SK-N-SH (cell line): ENCODE measurements around the gene ZNF446. TPM values are rescaled to one million over a fixed set of nuclear protein-coding genes. Genes with fewer than 3 reads are reported as not detected.

ENCODE experiments used
- CTCF ChIA-PET: fragments of 300-600, 350-600 bp; formaldehyde crosslinking; extraction: SDS; loops from one replicate; lab custom pipeline; 2021; lab: Yijun Ruan, JAX
- POLR2A ChIA-PET: fragments of 350-600 bp; sonication (Branson Sonifier 250); formaldehyde crosslinking; extraction: SDS; loops from one replicate; lab custom pipeline; 2020; ENCODE audit warnings: antibody characterized with exemption, inconsistent platforms; lab: Yijun Ruan, JAX
- DNase-seq: peaks from one replicate; pipeline ENCODE4 v3.0.0; 2012
- H2AFZ ChIP-seq: fragments of 200-600 bp; sonication (generic); 2 replicates; pipeline ENCODE4 v1.8.1; 2016; ENCODE audit warnings: antibody characterized with exemption, mild to moderate bottlenecking, low read depth
- H3F3A ChIP-seq: fragments of 200-600 bp; sonication (generic); replicated peaks from 2 replicates; pipeline ENCODE3; 2016; ENCODE audit warnings: antibody characterized with exemption, mild to moderate bottlenecking; ENCODE audit not compliant: insufficient read depth
- H3K27ac ChIP-seq, 2 experiments: fragments of 200-500 bp in 1 of 2; fragments of 200-600 bp in 1 of 2; sonication (Bioruptor generic) in 1 of 2; sonication (generic), shearing (Covaris generic) in 1 of 2; 2 replicates each; pipeline versions ENCODE4 v1.5.1 to v1.6.1; 2014 to 2016; ENCODE audit warnings: low read depth in 2 of 2, inconsistent platforms in 1 of 2, low read length in 1 of 2, mild to moderate bottlenecking in 1 of 2, mixed read lengths in 1 of 2
- H3K27me3 ChIP-seq: fragments of 200-600 bp; sonication (generic), shearing (Covaris generic); 2 replicates; pipeline ENCODE4 v1.6.1; 2016; ENCODE audit warnings: mixed run types; ENCODE audit not compliant: insufficient read depth
- H3K36me3 ChIP-seq, 2 experiments: fragments of 200-500 bp in 1 of 2; fragments of 200-600 bp in 1 of 2; sonication (Bioruptor generic) in 1 of 2; sonication (generic) in 1 of 2; replicated peaks in 1 of 2; 2 replicates each; pipeline versions ENCODE3 to v1.5.1; 2014 to 2016; ENCODE audit warnings: low read length in 1 of 2, mild to moderate bottlenecking in 1 of 2; ENCODE audit not compliant: insufficient read depth in 2 of 2, control insufficient read depth in 1 of 2
- H3K4me1 ChIP-seq, 2 experiments: fragments of 200-500 bp in 1 of 2; fragments of 200-600 bp in 1 of 2; sonication (Bioruptor generic) in 1 of 2; sonication (generic), shearing (Covaris generic) in 1 of 2; 2 replicates each; pipeline versions ENCODE4 v1.5.1 to v1.6.1; 2014 to 2016; ENCODE audit warnings: low read depth in 1 of 2, low read length in 1 of 2, mixed run types in 1 of 2; ENCODE audit not compliant: insufficient read depth in 2 of 2, control insufficient read depth in 1 of 2
- H3K4me2 ChIP-seq: fragments of 200-600 bp; sonication (generic), shearing (Covaris generic); 2 replicates; pipeline ENCODE4 v1.6.1; 2017; ENCODE audit warnings: mixed run types
- H3K4me3 ChIP-seq, 2 experiments: fragments of 200-500 bp in 1 of 2; fragments of 200-600 bp in 1 of 2; sonication (Bioruptor generic) in 1 of 2; sonication (generic), shearing (Covaris generic) in 1 of 2; 2 replicates each; pipeline versions ENCODE4 v1.5.1 to v1.8.1; 2014 to 2016; ENCODE audit warnings: low read depth in 2 of 2, inconsistent platforms in 1 of 2, low read length in 1 of 2, mild to moderate bottlenecking in 1 of 2, mixed read lengths in 1 of 2, moderate library complexity in 1 of 2
- H3K79me2 ChIP-seq: fragments of 200-600 bp; sonication (generic); 2 replicates; pipeline ENCODE4 v1.8.1; 2017; ENCODE audit warnings: mild to moderate bottlenecking; ENCODE audit not compliant: insufficient read depth
- H3K9ac ChIP-seq: fragments of 200-600 bp; sonication (generic); 2 replicates; pipeline ENCODE4 v1.6.1; 2017; ENCODE audit warnings: mixed run types
- H3K9me2 ChIP-seq: fragments of 200-600 bp; sonication (generic); 2 replicates; pipeline ENCODE4 v1.6.1; 2017; ENCODE audit warnings: mixed run types
- H3K9me3 ChIP-seq: fragments of 200-600 bp; sonication (generic); 2 replicates; pipeline ENCODE4 v1.6.1; 2017; ENCODE audit warnings: mixed run types, mild to moderate bottlenecking, moderate library complexity
- H4K20me1 ChIP-seq: fragments of 200-600 bp; sonication (generic); 2 replicates; pipeline ENCODE4 v1.6.1; 2017; ENCODE audit warnings: mild to moderate bottlenecking, mixed run types; ENCODE audit not compliant: insufficient read depth
- ELF1 ChIP-seq: IDR thresholded peaks from 2 replicates; pipeline ENCODE4 v1.4.0; 2012
- EZH2phosphoT487 ChIP-seq: fragments of 200-600 bp; sonication (generic); IDR thresholded peaks from 2 replicates; pipeline ENCODE4 v1.6.1; 2017; ENCODE audit warnings: low read depth, mixed run types, mild to moderate bottlenecking, antibody characterized with exemption, moderate library complexity, borderline replicate concordance
- FOSL2 ChIP-seq: IDR thresholded peaks from 2 replicates; pipeline ENCODE4 v1.4.0; 2012; ENCODE audit warnings: low read depth, mild to moderate bottlenecking, moderate library complexity, borderline replicate concordance
- MEF2A ChIP-seq: IDR thresholded peaks from 2 replicates; pipeline ENCODE4 v1.4.0; 2012; ENCODE audit warnings: low read depth, borderline replicate concordance
- MXI1 ChIP-seq: IDR thresholded peaks from 2 replicates; pipeline ENCODE4 v1.6.1; 2012; ENCODE audit warnings: mild to moderate bottlenecking, low read depth, low read length, improper control_type of control experiment
- RAD21 ChIP-seq: IDR thresholded peaks from 2 replicates; pipeline ENCODE4 v1.6.1; 2012; ENCODE audit warnings: mild to moderate bottlenecking, low read length
- RCOR1 ChIP-seq: fragments of 150-350 bp; IDR thresholded peaks from 2 replicates; pipeline ENCODE4 v1.6.1; 2017; ENCODE audit warnings: antibody characterized with exemption, low read length
- RXRA ChIP-seq: IDR thresholded peaks from 2 replicates; pipeline ENCODE4 v1.4.0; 2012; ENCODE audit warnings: low read depth, mild to moderate bottlenecking, borderline replicate concordance
- SIN3A ChIP-seq: IDR thresholded peaks from 2 replicates; pipeline ENCODE4 v1.6.1; 2012; ENCODE audit warnings: low read depth, mild to moderate bottlenecking, low read length, moderate library complexity, borderline replicate concordance
- SMC3 ChIP-seq: IDR thresholded peaks from 2 replicates; pipeline ENCODE4 v1.6.1; 2012; ENCODE audit warnings: low read depth, low read length, improper control_type of control experiment
- TAF1 ChIP-seq: IDR thresholded peaks from 2 replicates; pipeline ENCODE4 v1.6.1; 2012; ENCODE audit warnings: low read depth, mild to moderate bottlenecking, low read length, moderate library complexity, borderline replicate concordance
- TCF12 ChIP-seq: IDR thresholded peaks from 2 replicates; pipeline ENCODE4 v1.4.0; 2012
- TEAD4 ChIP-seq: IDR thresholded peaks from 2 replicates; pipeline ENCODE4 v1.4.0; 2012; ENCODE audit warnings: mild to moderate bottlenecking, borderline replicate concordance; ENCODE audit not compliant: insufficient read depth
- YY1 ChIP-seq: IDR thresholded peaks from 2 replicates; pipeline ENCODE4 v1.4.0; 2012; ENCODE audit warnings: low read depth, mild to moderate bottlenecking
- WGBS: methylation state at CpG from one replicate; pipeline ENCODE4 v1.1.6; 2017; ENCODE audit warnings: low lambda C conversion rate; 5-methylcytosine and 5-hydroxymethylcytosine counted together
- polyA plus RNA-seq, 3 experiments: library from polyadenylated mRNA; depleted of rRNA; stranded (reverse); fragments of >200 nt; gene quantifications; 2 replicates each; pipeline ENCODE4 v1.2.3, GENCODE V29; 2012
- TF ChIP-seq, protein P1 (sequence below): fragments of 150-350 bp; IDR thresholded peaks from 2 replicates; pipeline ENCODE4 v1.6.1; 2016; ENCODE audit warnings: mild to moderate bottlenecking, low read depth, low read length
- TF ChIP-seq, protein P2 (sequence below): IDR thresholded peaks from 2 replicates; pipeline ENCODE4 v1.4.0; 2012; ENCODE audit warnings: low read depth
- TF ChIP-seq, protein P3 (sequence below): IDR thresholded peaks from 2 replicates; pipeline ENCODE4 v1.4.0; 2012; ENCODE audit warnings: low read depth, borderline replicate concordance
- TF ChIP-seq, protein P4 (sequence below): IDR thresholded peaks from 2 replicates; pipeline ENCODE4 v1.6.1; 2012; ENCODE audit warnings: mild to moderate bottlenecking, low read depth, low read length, moderate library complexity
- TF ChIP-seq, protein P5 (sequence below): IDR thresholded peaks from 2 replicates; pipeline ENCODE4 v1.4.0; 2012; ENCODE audit warnings: low read depth, borderline replicate concordance
- TF ChIP-seq, protein P6 (sequence below): fragments of 150-350 bp; IDR thresholded peaks from 2 replicates; pipeline ENCODE4 v1.6.1; 2017; ENCODE audit warnings: antibody characterized with exemption, low read length, low read depth, borderline replicate concordance

Gene ZNF446
- polyA plus RNA-seq (2012; rRNA removed): 6.9 and 7.0 TPM in 2 replicates
- 2.3 and 4.2 TPM in 2 replicates for polyA plus RNA-seq (2012; cell fraction: cytosol; rRNA removed)
- polyA plus RNA-seq (2012; cell fraction: nucleus; rRNA removed): 22.6 and 27.0 TPM in 2 replicates

DNA sequence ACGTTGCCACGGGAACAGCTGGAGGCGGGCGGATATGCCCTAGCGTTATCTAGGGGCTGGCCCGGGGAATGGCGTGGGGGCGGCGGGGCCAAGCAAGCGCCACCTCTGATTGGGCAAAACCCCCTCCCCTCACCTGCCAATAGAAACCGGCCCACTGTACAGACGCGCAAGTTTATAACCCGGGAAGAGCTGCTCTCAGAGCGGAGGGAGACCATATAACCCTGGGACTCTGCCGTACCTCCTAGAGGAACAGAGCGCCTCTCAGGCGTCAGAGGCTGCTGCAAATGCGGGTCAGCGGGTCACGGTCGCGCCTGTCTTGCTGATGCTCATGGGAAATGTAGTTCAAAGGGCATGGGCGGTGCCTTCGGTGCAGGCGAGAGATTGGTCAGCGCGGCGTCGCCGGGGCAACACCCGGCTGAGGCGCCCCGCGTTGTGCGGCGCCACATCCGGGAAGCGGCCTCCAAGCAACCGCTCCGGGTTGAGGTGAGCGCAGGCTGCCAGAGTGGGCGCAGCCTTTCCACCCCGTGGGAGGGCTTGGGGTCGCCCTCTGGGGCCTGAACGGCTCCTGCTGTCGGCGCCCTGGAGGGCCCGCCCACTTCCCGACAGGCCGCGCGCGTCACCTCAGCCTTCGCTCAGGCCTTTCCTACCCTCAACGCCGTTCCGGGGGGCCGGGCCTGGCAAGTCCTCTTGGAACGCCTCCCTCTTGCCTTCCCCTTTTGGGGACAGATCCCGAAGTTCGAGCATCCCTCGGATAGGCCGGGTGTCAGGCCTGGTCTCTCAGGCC, at the start of gene ZNF446:
ZNF446 (plus strand) TSS at position 639 of the 784 bp plus-strand sequence. CDS start 867 bp downstream, outside the sequence.
- Histone ChIP-seq H3F3A (peaks cover 10% of the 10 kb centered on the region), H2AFZ (peak within 1 kb of the TSS; percentile 56; the same call in 1 of the 2 replicates), H3K9ac (peak within 1 kb of the TSS; percentile 70), H3K4me1 (peaks cover 0 to 30% of the 10 kb centered on the region in 2 experiments; a peak in 1 of 4 replicates), H3K36me3 (peaks cover 0 to 32% of the 10 kb centered on the region in 2 experiments), H3K4me3 (peak within 1 kb of the TSS; percentile 67 to 85), H3K9me2 (no peaks in the 10 kb centered on the region), H4K20me1 (no peaks in the 10 kb centered on the region), H3K4me2 (peak within 1 kb of the TSS; percentile 92), H3K79me2 (no peaks in the 10 kb centered on the region), H3K9me3 (no peaks in the 10 kb centered on the region), H3K27ac (peak within 1 kb of the TSS; percentile 90 to 97), H3K27me3 (no peaks in the 10 kb centered on the region)
- WGBS: under 1% methylated on average over 23 of the region's 64 CpGs
- ChIA-PET POLR2A (interaction anchor here (0.6 to 1.8 kb wide), 7 partner anchors 10 to 129 kb away, joined by 3 to 4 read pairs (median 4); partner anchors contain the start of gene ZNF584), CTCF (interaction anchor here (4.5 kb wide), 1 partner anchor 44 kb away, joined by 22 read pairs; the partner anchor contains the start of gene ZBTB45)
- DNase-seq: peak; percentile 94
- peak; percentile 68; the same call in 1 of the 2 replicates for TF ChIP-seq ELF1
- TF ChIP-seq, protein P1, sequence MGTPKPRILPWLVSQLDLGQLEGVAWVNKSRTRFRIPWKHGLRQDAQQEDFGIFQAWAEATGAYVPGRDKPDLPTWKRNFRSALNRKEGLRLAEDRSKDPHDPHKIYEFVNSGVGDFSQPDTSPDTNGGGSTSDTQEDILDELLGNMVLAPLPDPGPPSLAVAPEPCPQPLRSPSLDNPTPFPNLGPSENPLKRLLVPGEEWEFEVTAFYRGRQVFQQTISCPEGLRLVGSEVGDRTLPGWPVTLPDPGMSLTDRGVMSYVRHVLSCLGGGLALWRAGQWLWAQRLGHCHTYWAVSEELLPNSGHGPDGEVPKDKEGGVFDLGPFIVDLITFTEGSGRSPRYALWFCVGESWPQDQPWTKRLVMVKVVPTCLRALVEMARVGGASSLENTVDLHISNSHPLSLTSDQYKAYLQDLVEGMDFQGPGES: no peak
- TF ChIP-seq RCOR1: no peak
- TF ChIP-seq MXI1: peak; percentile 78
- TF ChIP-seq, protein P2, sequence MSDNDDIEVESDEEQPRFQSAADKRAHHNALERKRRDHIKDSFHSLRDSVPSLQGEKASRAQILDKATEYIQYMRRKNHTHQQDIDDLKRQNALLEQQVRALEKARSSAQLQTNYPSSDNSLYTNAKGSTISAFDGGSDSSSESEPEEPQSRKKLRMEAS: peak; percentile 39
- TF ChIP-seq RXRA: no peak; the same call in 1 of the 2 replicates
- TF ChIP-seq, protein P3, sequence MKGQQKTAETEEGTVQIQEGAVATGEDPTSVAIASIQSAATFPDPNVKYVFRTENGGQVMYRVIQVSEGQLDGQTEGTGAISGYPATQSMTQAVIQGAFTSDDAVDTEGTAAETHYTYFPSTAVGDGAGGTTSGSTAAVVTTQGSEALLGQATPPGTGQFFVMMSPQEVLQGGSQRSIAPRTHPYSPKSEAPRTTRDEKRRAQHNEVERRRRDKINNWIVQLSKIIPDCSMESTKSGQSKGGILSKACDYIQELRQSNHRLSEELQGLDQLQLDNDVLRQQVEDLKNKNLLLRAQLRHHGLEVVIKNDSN: 0 out of 2 replicates have a peak, but pooled peaks have one; percentile 22
- no peak for TF ChIP-seq EZH2phosphoT487
- no peak; the same call in 1 of the 2 replicates for TF ChIP-seq TAF1
- TF ChIP-seq RAD21: no peak
- TF ChIP-seq, protein P4, sequence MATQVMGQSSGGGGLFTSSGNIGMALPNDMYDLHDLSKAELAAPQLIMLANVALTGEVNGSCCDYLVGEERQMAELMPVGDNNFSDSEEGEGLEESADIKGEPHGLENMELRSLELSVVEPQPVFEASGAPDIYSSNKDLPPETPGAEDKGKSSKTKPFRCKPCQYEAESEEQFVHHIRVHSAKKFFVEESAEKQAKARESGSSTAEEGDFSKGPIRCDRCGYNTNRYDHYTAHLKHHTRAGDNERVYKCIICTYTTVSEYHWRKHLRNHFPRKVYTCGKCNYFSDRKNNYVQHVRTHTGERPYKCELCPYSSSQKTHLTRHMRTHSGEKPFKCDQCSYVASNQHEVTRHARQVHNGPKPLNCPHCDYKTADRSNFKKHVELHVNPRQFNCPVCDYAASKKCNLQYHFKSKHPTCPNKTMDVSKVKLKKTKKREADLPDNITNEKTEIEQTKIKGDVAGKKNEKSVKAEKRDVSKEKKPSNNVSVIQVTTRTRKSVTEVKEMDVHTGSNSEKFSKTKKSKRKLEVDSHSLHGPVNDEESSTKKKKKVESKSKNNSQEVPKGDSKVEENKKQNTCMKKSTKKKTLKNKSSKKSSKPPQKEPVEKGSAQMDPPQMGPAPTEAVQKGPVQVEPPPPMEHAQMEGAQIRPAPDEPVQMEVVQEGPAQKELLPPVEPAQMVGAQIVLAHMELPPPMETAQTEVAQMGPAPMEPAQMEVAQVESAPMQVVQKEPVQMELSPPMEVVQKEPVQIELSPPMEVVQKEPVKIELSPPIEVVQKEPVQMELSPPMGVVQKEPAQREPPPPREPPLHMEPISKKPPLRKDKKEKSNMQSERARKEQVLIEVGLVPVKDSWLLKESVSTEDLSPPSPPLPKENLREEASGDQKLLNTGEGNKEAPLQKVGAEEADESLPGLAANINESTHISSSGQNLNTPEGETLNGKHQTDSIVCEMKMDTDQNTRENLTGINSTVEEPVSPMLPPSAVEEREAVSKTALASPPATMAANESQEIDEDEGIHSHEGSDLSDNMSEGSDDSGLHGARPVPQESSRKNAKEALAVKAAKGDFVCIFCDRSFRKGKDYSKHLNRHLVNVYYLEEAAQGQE: no peak
- TF ChIP-seq SIN3A: peak; percentile 50; the same call in 1 of the 2 replicates
- TF ChIP-seq TCF12: no peak
- TF ChIP-seq TEAD4: peak; percentile 13; the same call in 1 of the 2 replicates
- no peak for TF ChIP-seq MEF2A
- TF ChIP-seq, protein P5, sequence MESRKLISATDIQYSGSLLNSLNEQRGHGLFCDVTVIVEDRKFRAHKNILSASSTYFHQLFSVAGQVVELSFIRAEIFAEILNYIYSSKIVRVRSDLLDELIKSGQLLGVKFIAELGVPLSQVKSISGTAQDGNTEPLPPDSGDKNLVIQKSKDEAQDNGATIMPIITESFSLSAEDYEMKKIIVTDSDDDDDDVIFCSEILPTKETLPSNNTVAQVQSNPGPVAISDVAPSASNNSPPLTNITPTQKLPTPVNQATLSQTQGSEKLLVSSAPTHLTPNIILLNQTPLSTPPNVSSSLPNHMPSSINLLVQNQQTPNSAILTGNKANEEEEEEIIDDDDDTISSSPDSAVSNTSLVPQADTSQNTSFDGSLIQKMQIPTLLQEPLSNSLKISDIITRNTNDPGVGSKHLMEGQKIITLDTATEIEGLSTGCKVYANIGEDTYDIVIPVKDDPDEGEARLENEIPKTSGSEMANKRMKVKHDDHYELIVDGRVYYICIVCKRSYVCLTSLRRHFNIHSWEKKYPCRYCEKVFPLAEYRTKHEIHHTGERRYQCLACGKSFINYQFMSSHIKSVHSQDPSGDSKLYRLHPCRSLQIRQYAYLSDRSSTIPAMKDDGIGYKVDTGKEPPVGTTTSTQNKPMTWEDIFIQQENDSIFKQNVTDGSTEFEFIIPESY: peak; percentile 73
- TF ChIP-seq, protein P6, sequence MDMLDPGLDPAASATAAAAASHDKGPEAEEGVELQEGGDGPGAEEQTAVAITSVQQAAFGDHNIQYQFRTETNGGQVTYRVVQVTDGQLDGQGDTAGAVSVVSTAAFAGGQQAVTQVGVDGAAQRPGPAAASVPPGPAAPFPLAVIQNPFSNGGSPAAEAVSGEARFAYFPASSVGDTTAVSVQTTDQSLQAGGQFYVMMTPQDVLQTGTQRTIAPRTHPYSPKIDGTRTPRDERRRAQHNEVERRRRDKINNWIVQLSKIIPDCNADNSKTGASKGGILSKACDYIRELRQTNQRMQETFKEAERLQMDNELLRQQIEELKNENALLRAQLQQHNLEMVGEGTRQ: no peak
- TF ChIP-seq YY1: no peak; the same call in none of the 2 replicates
- TF ChIP-seq SMC3: no peak
- no peak for TF ChIP-seq FOSL2
